Activated CD8-positive, alpha-beta T cell treated with anti-CD3 and anti-CD28 coated beads for 36 hours (primary cell): ENCODE measurements around the gene SBNO2. TPM values are rescaled to one million over a fixed set of nuclear protein-coding genes. Genes with fewer than 3 reads are reported as not detected.

Source experiments
- ATAC-seq: fragments of 200-7000 bp; cut with Tn5 transposase; one replicate; pipeline ENCODE4 v1.10.0; 2021; ENCODE audit warnings: mild to moderate bottlenecking, moderate library complexity
- CTCF ChIA-PET: fragments of 350-600 bp; sonication (Branson Sonifier 250); formaldehyde crosslinking; loops from one replicate; lab custom pipeline; 2021; ENCODE audit warnings: antibody characterized with exemption; lab: Charles Lee
- POLR2A ChIA-PET: fragments of 350-600 bp; sonication (Branson Sonifier 250); formaldehyde crosslinking; loops from one replicate; lab custom pipeline; 2021; ENCODE audit warnings: antibody characterized with exemption; lab: Charles Lee
- DNase-seq: peaks from one replicate; pipeline ENCODE4 v3.0.0-alpha.2; 2020
- H3K27ac Mint-ChIP-seq: one replicate; pipeline ENCODE4 v1.8.0; 2021; ENCODE audit warnings: mild to moderate bottlenecking, mixed read lengths
- H3K27me3 Mint-ChIP-seq: one replicate; pipeline ENCODE4 v1.8.0; 2021; ENCODE audit warnings: mixed read lengths
- H3K36me3 Mint-ChIP-seq: one replicate; pipeline ENCODE4 v1.8.0; 2021; ENCODE audit warnings: low read depth, mixed read lengths
- H3K4me1 Mint-ChIP-seq: one replicate; pipeline ENCODE4 v1.8.0; 2021; ENCODE audit warnings: low read depth, mixed read lengths
- H3K4me3 Mint-ChIP-seq: one replicate; pipeline ENCODE4 v1.8.0; 2021; ENCODE audit warnings: mild to moderate bottlenecking, moderate library complexity, mixed read lengths
- H3K9me3 Mint-ChIP-seq: one replicate; pipeline ENCODE4 v1.8.0; 2021; ENCODE audit warnings: mixed read lengths
- intact Hi-C: fragments of 100-400 bp; cut with micrococcal nuclease; formaldehyde crosslinking; loops from one replicate; pipeline ENCODE4 v1.10.0; 2022
- total RNA-seq, 2 experiments: library from RNA; stranded (reverse); gene quantifications; one replicate each; pipeline ENCODE4 v1.2.3, GENCODE V29; 2021
- TF ChIP-seq, protein P1 (sequence below): fragments of 200-600 bp; IDR thresholded peaks from one replicate; pipeline ENCODE4 v1.8.0; 2022; ENCODE audit warnings: antibody characterized with exemption, mild to moderate bottlenecking

Gene SBNO2
- total RNA-seq, 2 experiments from 2014 or later = 41.7 to 42.0 TPM

DNA sequence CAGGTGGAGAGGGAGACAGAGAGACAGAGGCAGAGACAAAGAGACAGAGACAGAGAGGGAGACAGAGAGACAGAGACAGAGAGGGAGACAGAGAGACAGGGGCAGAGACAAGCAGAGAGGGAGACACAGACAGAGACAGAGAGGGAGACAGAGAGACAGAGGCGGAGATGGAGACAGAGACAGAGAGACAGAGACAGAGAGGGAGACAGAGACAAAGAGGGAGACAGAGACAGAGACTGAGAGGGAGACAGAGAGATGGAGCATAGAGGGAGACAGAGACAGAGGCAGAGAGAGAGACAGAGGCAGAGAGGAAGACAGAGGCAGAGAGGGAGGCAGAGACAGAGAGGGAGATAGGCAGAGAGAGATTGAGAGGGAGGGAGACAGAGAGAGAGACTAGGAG, 29.3 kb downstream of the SBNO2 start:
- ATAC-seq (no peak), DNase-seq (no peak)
- intact Hi-C loops = no loop called here
- CTCF ChIA-PET = no interaction called here
- Mint-ChIP-seq H3K9me3 (no peaks in the 10 kb centered on the region), H3K27ac (peak overlapping the region; percentile 36), H3K27me3 (no peaks in the 10 kb centered on the region), H3K36me3 (peaks cover 15% of the 10 kb centered on the region), H3K4me1 (no peaks in the 10 kb centered on the region), H3K4me3 (no peak overlapping the region)
- POLR2A ChIA-PET = no interaction called here
- TF ChIP-seq, protein P1, sequence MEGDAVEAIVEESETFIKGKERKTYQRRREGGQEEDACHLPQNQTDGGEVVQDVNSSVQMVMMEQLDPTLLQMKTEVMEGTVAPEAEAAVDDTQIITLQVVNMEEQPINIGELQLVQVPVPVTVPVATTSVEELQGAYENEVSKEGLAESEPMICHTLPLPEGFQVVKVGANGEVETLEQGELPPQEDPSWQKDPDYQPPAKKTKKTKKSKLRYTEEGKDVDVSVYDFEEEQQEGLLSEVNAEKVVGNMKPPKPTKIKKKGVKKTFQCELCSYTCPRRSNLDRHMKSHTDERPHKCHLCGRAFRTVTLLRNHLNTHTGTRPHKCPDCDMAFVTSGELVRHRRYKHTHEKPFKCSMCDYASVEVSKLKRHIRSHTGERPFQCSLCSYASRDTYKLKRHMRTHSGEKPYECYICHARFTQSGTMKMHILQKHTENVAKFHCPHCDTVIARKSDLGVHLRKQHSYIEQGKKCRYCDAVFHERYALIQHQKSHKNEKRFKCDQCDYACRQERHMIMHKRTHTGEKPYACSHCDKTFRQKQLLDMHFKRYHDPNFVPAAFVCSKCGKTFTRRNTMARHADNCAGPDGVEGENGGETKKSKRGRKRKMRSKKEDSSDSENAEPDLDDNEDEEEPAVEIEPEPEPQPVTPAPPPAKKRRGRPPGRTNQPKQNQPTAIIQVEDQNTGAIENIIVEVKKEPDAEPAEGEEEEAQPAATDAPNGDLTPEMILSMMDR = no peak

DNA sequence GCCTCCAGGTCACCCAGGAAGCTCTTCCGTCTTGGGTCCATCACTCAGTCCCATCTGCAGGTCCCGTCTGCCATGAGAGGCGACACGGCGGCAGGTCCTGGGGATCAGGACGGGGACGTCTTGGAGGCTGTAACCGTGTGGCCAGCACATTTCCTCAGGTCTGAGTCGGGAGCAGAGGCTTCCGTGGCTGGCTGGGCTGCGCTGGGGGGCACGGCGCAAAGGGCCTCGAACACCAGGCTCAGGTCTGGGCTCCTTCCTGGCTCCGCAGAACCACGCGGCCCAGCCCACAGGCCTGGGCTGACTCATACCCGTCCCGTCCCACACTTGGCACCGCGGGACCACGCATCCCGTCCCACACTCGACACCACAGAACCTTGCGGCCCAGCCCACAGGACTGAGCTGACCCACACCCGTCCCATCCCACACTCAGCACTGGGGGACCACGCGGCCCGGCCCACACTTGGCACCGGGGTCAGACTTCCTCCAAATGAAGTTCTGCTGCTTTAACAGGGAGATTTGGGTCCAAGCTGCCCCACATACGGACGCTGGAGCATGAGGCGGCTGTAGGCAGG, 30.2 kb downstream of the SBNO2 start:
- Mint-ChIP-seq H3K4me1 (no peaks in the 10 kb centered on the region), H3K9me3 (no peaks in the 10 kb centered on the region), H3K27ac (no peak overlapping the region), H3K4me3 (no peak overlapping the region), H3K27me3 (no peaks in the 10 kb centered on the region), H3K36me3 (peaks cover 21% of the 10 kb centered on the region)
- TF ChIP-seq, protein P1 = no peak
- ChIA-PET CTCF (no interaction called here), POLR2A (interaction anchor here (1.4 kb wide), 1 partner anchor 12 kb away, joined by 3 read pairs; no protein-coding TSS in a partner anchor)
- ATAC-seq = no peak
- DNase-seq = no peak
- intact Hi-C loops = no loop called here

DNA sequence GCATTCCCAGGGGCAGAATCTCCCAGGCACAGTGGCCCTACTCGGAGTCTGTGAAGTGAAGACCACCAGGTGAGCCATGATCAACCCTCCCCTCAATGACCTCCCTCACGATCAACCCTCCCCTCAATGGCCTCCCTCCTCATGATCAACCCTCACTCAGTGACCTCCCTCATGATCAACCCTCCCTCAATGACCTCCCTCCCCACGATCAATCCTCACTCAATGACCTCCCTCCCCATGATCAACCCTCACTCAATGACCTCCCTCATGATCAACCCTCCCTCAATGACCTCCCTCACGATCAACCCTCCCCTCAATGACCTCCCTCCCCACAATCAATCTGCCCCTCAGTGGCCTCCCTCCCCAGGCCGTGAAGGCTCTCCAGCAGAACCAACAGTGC, 32.1 kb downstream of the SBNO2 start:
- CTCF ChIA-PET = no interaction called here
- ATAC-seq = no peak
- no peak for DNase-seq

DNA sequence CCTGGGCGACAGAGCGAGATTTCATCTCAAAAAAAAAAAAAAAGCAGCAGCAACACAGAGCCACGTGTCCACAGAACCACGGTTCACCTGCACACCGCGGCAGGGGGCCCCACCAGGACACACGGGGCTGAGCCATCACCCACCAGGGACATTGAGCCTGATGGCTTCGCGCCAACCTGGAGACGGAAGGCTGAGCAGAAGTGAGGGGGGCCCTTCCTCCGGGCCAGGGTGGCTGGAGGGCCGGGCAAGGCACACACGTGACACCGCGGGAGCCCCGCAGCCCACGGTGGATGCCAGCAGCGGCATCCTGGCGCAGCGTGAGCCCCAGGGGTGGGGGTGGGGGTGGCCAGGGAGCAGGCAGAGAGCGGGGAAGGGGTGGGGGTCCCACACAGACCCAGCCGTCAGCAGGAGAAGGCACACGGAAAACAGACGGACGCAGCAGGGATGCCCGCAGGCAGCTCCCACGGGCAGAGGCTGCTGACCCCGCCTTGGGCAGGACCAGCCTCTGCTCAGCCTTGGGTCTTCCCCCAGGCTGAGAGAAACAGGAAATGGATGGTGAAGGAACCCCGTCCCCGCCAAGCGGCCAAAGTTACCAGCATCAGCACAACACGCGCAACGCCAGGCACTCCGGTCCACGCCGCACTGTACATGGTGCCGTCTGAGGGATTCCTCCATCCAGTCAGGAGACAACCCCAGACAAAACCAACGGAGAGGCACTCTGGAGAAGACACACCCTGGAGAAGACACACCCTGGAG, 33.6 kb downstream of the SBNO2 start:
- TF ChIP-seq, protein P1 = no peak
- Mint-ChIP-seq H3K27me3 (no peaks in the 10 kb centered on the region), H3K36me3 (peaks cover 23% of the 10 kb centered on the region), H3K27ac (no peak overlapping the region), H3K4me3 (no peak overlapping the region), H3K9me3 (no peaks in the 10 kb centered on the region), H3K4me1 (peaks cover 8% of the 10 kb centered on the region)
- intact Hi-C loops = no loop called here
- POLR2A ChIA-PET = interaction anchor here (0.6 to 1.2 kb wide), 3 partner anchors 10 to 453 kb away, joined by 3 read pairs; no protein-coding TSS in a partner anchor
- DNase-seq (no peak), ATAC-seq (no peak)
- CTCF ChIA-PET = interaction anchor here (1.1 kb wide), 1 partner anchor 27 kb away, joined by 3 read pairs; no protein-coding TSS in a partner anchor

More for the DNA sequence above, 32.1 kb downstream of the SBNO2 start:
- Mint-ChIP-seq H3K27ac (no peak overlapping the region), H3K36me3 (peaks cover 23% of the 10 kb centered on the region), H3K4me1 (no peaks in the 10 kb centered on the region), H3K27me3 (no peaks in the 10 kb centered on the region), H3K4me3 (no peak overlapping the region), H3K9me3 (no peaks in the 10 kb centered on the region)
- intact Hi-C loops = no loop called here
- TF ChIP-seq, protein P1 = no peak
- POLR2A ChIA-PET = interaction anchor here (1.2 kb wide), 1 partner anchor 11 kb away, joined by 3 read pairs; no protein-coding TSS in a partner anchor

DNA sequence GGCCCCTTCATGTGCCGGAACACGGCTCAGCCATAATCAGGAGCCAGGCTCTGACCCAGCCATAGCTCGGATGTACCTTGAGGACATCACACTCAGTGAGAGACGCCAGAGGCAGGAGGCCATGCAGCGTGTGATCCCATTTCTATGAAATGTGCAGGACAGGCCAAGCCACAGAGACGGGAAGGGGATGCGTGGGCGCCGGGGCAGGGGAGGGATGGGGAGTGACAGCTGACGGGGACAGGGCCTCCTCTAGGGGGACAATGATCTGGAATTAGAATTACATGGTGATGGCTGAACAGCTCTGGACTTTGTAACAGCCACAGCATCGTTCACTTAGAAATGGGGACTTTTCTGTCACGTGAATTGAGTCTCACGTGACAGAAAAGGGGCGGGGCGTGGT, 34.9 kb downstream of the SBNO2 start:
- peaks cover 19% of the 10 kb centered on the region for H3K36me3 Mint-ChIP-seq
- peaks cover 14% of the 10 kb centered on the region for H3K4me1 Mint-ChIP-seq
- no peak for DNase-seq
- ChIA-PET POLR2A (interaction anchor here (1.0 kb wide), 1 partner anchor 8 kb away, joined by 3 read pairs; no protein-coding TSS in a partner anchor), CTCF (interaction anchor here (1.1 kb wide), 1 partner anchor 26 kb away, joined by 3 read pairs; no protein-coding TSS in a partner anchor)
- no peaks in the 10 kb centered on the region for H3K27me3 Mint-ChIP-seq
- no peak for ATAC-seq
- no peak overlapping the region for H3K4me3 Mint-ChIP-seq
- no peak overlapping the region for H3K27ac Mint-ChIP-seq
- intact Hi-C loops = loop anchor here (10.0 kb wide), 1 partner anchor 46 kb away; no protein-coding TSS in a partner anchor
- no peaks in the 10 kb centered on the region for H3K9me3 Mint-ChIP-seq
- TF ChIP-seq, protein P1 = no peak
